HCT116 (cell line): ENCODE results near the gene LIPA. TPM values are rescaled to one million over a fixed set of nuclear protein-coding genes. Genes with fewer than 3 reads are reported as not detected.

Source experiments
- ATAC-seq: fragments of 200-7000 bp; cut with Tn5 transposase; 2 replicates; pipeline ENCODE4 v1.9.1; 2020; ENCODE audit warnings: mild to moderate bottlenecking, moderate library complexity
- BruUV-seq: library from RNA; stranded (reverse); fragments of 400-500 nt; replicated peaks from 2 replicates; lab custom pipeline; 2021; lab: Mats Ljungman, UMichigan
- CTCF ChIA-PET: fragments of 300-600 bp; sonication (Branson Sonifier 250); formaldehyde crosslinking; loops from one replicate; lab custom pipeline; 2021; ENCODE audit warnings: antibody characterized with exemption; lab: Charles Lee
- POLR2A ChIA-PET: fragments of 300-600, 350-600 bp; sonication (Branson Sonifier 250); formaldehyde crosslinking; loops from one replicate; lab custom pipeline; 2021; ENCODE audit warnings: antibody characterized with exemption; lab: Charles Lee
- RAD21 ChIA-PET, 2 experiments: fragments of 300-600 bp; sonication (Branson Sonifier 250); formaldehyde crosslinking; loops; one replicate each; lab custom pipeline; 2023; ENCODE audit warnings: low total read pairs in 2 of 2; ENCODE audit not compliant: uncharacterized antibody in 2 of 2, unreplicated experiment in 2 of 2, low non-redundant PET in 1 of 2; lab: Charles Lee
- DNase-seq: peaks from one replicate; pipeline ENCODE4 v3.0.0-alpha.2; 2010; ENCODE audit warnings: low read depth, low spot score
- H2AFZ ChIP-seq: fragments of 200-600 bp; shearing (Covaris generic), sonication (generic); 2 replicates; pipeline ENCODE4 v1.6.1; 2017; ENCODE audit warnings: low read depth, mixed run types, mixed read lengths, antibody characterized with exemption, low read length; ENCODE audit not compliant: poor library complexity, severe bottlenecking
- H3K27ac ChIP-seq: 2 replicates; pipeline ENCODE4 v1.5.1; 2012; ENCODE audit warnings: low read depth, low read length
- H3K27me3 ChIP-seq: fragments of 200-600 bp; sonication (generic); 2 replicates; pipeline ENCODE4 v1.6.1; 2016; ENCODE audit warnings: mixed run types, low read length, mixed read lengths; ENCODE audit not compliant: insufficient read depth
- H3K36me3 ChIP-seq, 2 experiments: fragments of 200-500 bp in 1 of 2; fragments of 200-600 bp in 1 of 2; sonication (Bioruptor generic) in 1 of 2; sonication (generic) in 1 of 2; 2 replicates each; pipeline versions ENCODE4 v1.5.1 to v1.6.1; 2014 to 2016; ENCODE audit warnings: low read length in 2 of 2, inconsistent platforms in 1 of 2, mixed read lengths in 1 of 2, mixed run types in 1 of 2; ENCODE audit not compliant: insufficient read depth in 2 of 2, control insufficient read depth in 1 of 2
- H3K4me1 ChIP-seq, 2 experiments: fragments of 200-600 bp in 1 of 2; sonication (generic) in 1 of 2; 2 replicates each; pipeline versions ENCODE4 v1.5.1 to v1.6.1; 2012 to 2017; ENCODE audit warnings: low read length in 2 of 2, inconsistent platforms in 1 of 2, mild to moderate bottlenecking in 1 of 2, mixed read lengths in 1 of 2, mixed run types in 1 of 2, moderate library complexity in 1 of 2; ENCODE audit not compliant: insufficient read depth in 2 of 2, control insufficient read depth in 1 of 2
- H3K4me2 ChIP-seq: fragments of 200-600 bp; sonication (generic); 2 replicates; pipeline ENCODE4 v1.6.1; 2017; ENCODE audit warnings: mixed run types, low read length, mixed read lengths
- H3K4me3 ChIP-seq, 2 experiments: fragments of 200-600 bp in 1 of 2; sonication (generic) in 1 of 2; replicated peaks in 1 of 2; 2 replicates each; pipeline ENCODE4 v1.5.1; 2011 to 2016; ENCODE audit warnings: low read length in 2 of 2, control low read depth in 1 of 2, low read depth in 1 of 2, mild to moderate bottlenecking in 1 of 2, mixed read lengths in 1 of 2, mixed run types in 1 of 2
- H3K79me2 ChIP-seq: fragments of 200-600 bp; sonication (generic); 2 replicates; pipeline ENCODE4 v1.6.1; 2017; ENCODE audit warnings: mild to moderate bottlenecking, mixed run types, low read length, moderate library complexity, mixed read lengths; ENCODE audit not compliant: insufficient read depth
- H3K9ac ChIP-seq: fragments of 200-600 bp; sonication (generic); 2 replicates; pipeline ENCODE4 v1.6.1; 2016; ENCODE audit warnings: low read length, mixed read lengths
- H3K9me2 ChIP-seq: fragments of 200-600 bp; sonication (generic), shearing (Covaris generic); 2 replicates; pipeline ENCODE4 v1.6.1; 2017; ENCODE audit warnings: mixed run types, mild to moderate bottlenecking, moderate library complexity; ENCODE audit not compliant: insufficient read depth
- H3K9me3 ChIP-seq, 2 experiments: fragments of 200-500 bp in 1 of 2; fragments of 200-600 bp in 1 of 2; sonication (Bioruptor generic) in 1 of 2; sonication (generic) in 1 of 2; 2 replicates each; pipeline ENCODE4 v1.6.1; 2014 to 2017; ENCODE audit warnings: low read length in 2 of 2, mixed read lengths in 2 of 2, inconsistent platforms in 1 of 2, low read depth in 1 of 2, mild to moderate bottlenecking in 1 of 2, mixed run types in 1 of 2, moderate library complexity in 1 of 2; ENCODE audit not compliant: control insufficient read depth in 1 of 2, insufficient read depth in 1 of 2
- H4K20me1 ChIP-seq: fragments of 200-600 bp; sonication (generic), shearing (Covaris generic); 2 replicates; pipeline ENCODE4 v1.6.1; 2017; ENCODE audit warnings: mixed run types, mild to moderate bottlenecking, moderate library complexity; ENCODE audit not compliant: insufficient read depth
- CBX3 ChIP-seq: IDR thresholded peaks from 2 replicates; pipeline ENCODE4 v1.6.1; 2012; ENCODE audit warnings: low read depth
- CEBPB ChIP-seq: IDR thresholded peaks from 2 replicates; pipeline ENCODE4 v1.6.1; 2012; ENCODE audit warnings: low read depth
- EGR1 ChIP-seq: IDR thresholded peaks from 2 replicates; pipeline ENCODE4 v1.6.1; 2012; ENCODE audit warnings: low read depth
- ELF1 ChIP-seq: IDR thresholded peaks from 2 replicates; pipeline ENCODE4 v1.6.1; 2012; ENCODE audit warnings: low read depth, borderline replicate concordance
- EZH2 ChIP-seq: fragments of 200-600 bp; sonication (generic); IDR thresholded peaks from 2 replicates; pipeline ENCODE4 v1.6.1; 2017; ENCODE audit warnings: antibody characterized with exemption, mixed run types
- EZH2phosphoT487 ChIP-seq: fragments of 200-600 bp; IDR thresholded peaks from 2 replicates; pipeline ENCODE4 v1.6.1; 2018; ENCODE audit warnings: antibody characterized with exemption, borderline replicate concordance
- FOSL1 ChIP-seq: IDR thresholded peaks from 2 replicates; pipeline ENCODE4 v1.6.1; 2012; ENCODE audit warnings: low read depth
- JUND ChIP-seq: IDR thresholded peaks from 2 replicates; pipeline ENCODE4 v1.6.1; 2012
- MAX ChIP-seq: IDR thresholded peaks from 2 replicates; pipeline ENCODE4 v1.6.1; 2012
- POLR2A ChIP-seq: IDR thresholded peaks from 2 replicates; pipeline ENCODE4 v1.7.0; 2011; ENCODE audit warnings: borderline replicate concordance; ENCODE audit not compliant: insufficient read depth, insufficient read length; ENCODE audit errors: extremely low read depth
- POLR2AphosphoS5 ChIP-seq: IDR thresholded peaks from 2 replicates; pipeline ENCODE4 v1.6.1; 2011; ENCODE audit warnings: mild to moderate bottlenecking, low read depth, low read length, moderate library complexity
- RAD21 ChIP-seq: IDR thresholded peaks from 2 replicates; pipeline ENCODE4 v1.6.1; 2012; ENCODE audit warnings: low read depth, mild to moderate bottlenecking
- SIN3A ChIP-seq: IDR thresholded peaks from 2 replicates; pipeline ENCODE4 v1.6.1; 2012; ENCODE audit warnings: low read depth
- SP1 ChIP-seq: IDR thresholded peaks from 2 replicates; pipeline ENCODE4 v1.6.1; 2012; ENCODE audit warnings: low read depth
- SRF ChIP-seq: IDR thresholded peaks from 2 replicates; pipeline ENCODE4 v1.6.1; 2012; ENCODE audit warnings: low read depth
- TCF7L2 ChIP-seq: IDR thresholded peaks from 2 replicates; pipeline ENCODE4 v1.7.0; 2011; ENCODE audit warnings: borderline replicate concordance, inconsistent platforms; ENCODE audit not compliant: insufficient read depth, insufficient read length; ENCODE audit errors: extremely low read depth
- YY1 ChIP-seq: IDR thresholded peaks from 2 replicates; pipeline ENCODE4 v1.6.1; 2011; ENCODE audit warnings: low read length, low read depth, moderate library complexity, mild to moderate bottlenecking; ENCODE audit not compliant: insufficient replicate concordance; ENCODE audit errors: extremely low read depth
- ZBTB33 ChIP-seq: IDR thresholded peaks from 2 replicates; pipeline ENCODE4 v1.6.1; 2011; ENCODE audit warnings: mild to moderate bottlenecking, low read length, moderate library complexity; ENCODE audit not compliant: insufficient replicate concordance; ENCODE audit errors: extremely low read depth
- ZNF274 ChIP-seq: fragments of 200-500 bp; sonication (Bioruptor generic); IDR thresholded peaks from 2 replicates; pipeline ENCODE4 v1.6.1; 2014; ENCODE audit warnings: mild to moderate bottlenecking, low read depth, low read length, inconsistent platforms
- intact Hi-C: fragments of 100-400 bp; cut with micrococcal nuclease; formaldehyde crosslinking; loops from 2 replicates; pipeline ENCODE4 v1.10.0; 2022
- total RNA-seq: library from RNA; stranded (reverse); gene quantifications from one replicate; pipeline ENCODE4 v1.2.1, GENCODE V29; 2021; ENCODE audit not compliant: unreplicated experiment
- TF ChIP-seq, protein P1 (sequence below): IDR thresholded peaks from 2 replicates; pipeline ENCODE4 v1.6.1; 2012

Gene LIPA
- total RNA-seq, 1 experiment from 2014 or later = 27.1 TPM

GRCh38 chr10:89278034-89278535 lies 26.5 kb upstream of the LIPA start:
- peak; percentile 89 for ATAC-seq

More at GRCh38 chr10:89278034-89278535, 26.5 kb upstream of the LIPA start:
- TF ChIP-seq ZBTB33 (no peak), TCF7L2 (peak; percentile 20), MAX (peak; percentile 34; the same call in 1 of the 2 replicates), CEBPB (peak; percentile 34; the same call in 1 of the 2 replicates), RAD21 (peak; percentile 7; the same call in 1 of the 2 replicates), FOSL1 (peak; percentile 87), JUND (peak; percentile 81), POLR2AphosphoS5 (peak; percentile 57), CBX3 (peak; percentile 69; the same call in 1 of the 2 replicates), ELF1 (no peak), SP1 (peak; percentile 78), EZH2 (no peak), SIN3A (peak; percentile 57; the same call in 1 of the 2 replicates), YY1 (no peak), EZH2phosphoT487 (no peak), EGR1 (0 out of 2 replicates have a peak, but pooled peaks have one; percentile 20), POLR2A (no peak), ZNF274 (no peak), SRF (no peak)
- TF ChIP-seq, protein P1, sequence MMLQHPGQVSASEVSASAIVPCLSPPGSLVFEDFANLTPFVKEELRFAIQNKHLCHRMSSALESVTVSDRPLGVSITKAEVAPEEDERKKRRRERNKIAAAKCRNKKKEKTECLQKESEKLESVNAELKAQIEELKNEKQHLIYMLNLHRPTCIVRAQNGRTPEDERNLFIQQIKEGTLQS = no peak
- no peaks in the 10 kb centered on the region for H3K36me3 ChIP-seq
- POLR2A ChIA-PET = no interaction called here
- H3K9me3 ChIP-seq = no peaks in the 10 kb centered on the region
- peak overlapping the region; percentile 30 for H3K9ac ChIP-seq
- H4K20me1 ChIP-seq = no peaks in the 10 kb centered on the region
- no TSS peak for BruUV-seq
- no peaks in the 10 kb centered on the region for H3K9me2 ChIP-seq
- CTCF ChIA-PET = no interaction called here
- H3K4me1 ChIP-seq = peaks cover 39 to 48% of the 10 kb centered on the region in 2 experiments
- peak; percentile 67 for DNase-seq
- intact Hi-C loops = no loop called here
- RAD21 ChIA-PET = no interaction called here
- peak overlapping the region; percentile 70 for H3K4me2 ChIP-seq
- H3K27me3 ChIP-seq = no peaks in the 10 kb centered on the region
- H3K4me3 ChIP-seq = peak overlapping the region in 1 of 2 experiments; percentile 35; a peak in 3 of 4 replicates
- no peaks in the 10 kb centered on the region for H3K79me2 ChIP-seq
- H3K27ac ChIP-seq = peak overlapping the region; percentile 68
- H2AFZ ChIP-seq = peak overlapping the region; percentile 87
